AG04450 (cell line): Measurements from ENCODE around the gene NKG7. TPM values are rescaled to one million over a fixed set of nuclear protein-coding genes. Genes with fewer than 3 reads are reported as not detected.

ENCODE experiments used
- CTCF ChIA-PET: fragments of 300-600, 350-600 bp; formaldehyde crosslinking; extraction: SDS; loops from one replicate; lab custom pipeline; 2022; ENCODE audit warnings: antibody characterized with exemption, inconsistent platforms; lab: Charles Lee
- POLR2A ChIA-PET: fragments of 350-600 bp; formaldehyde crosslinking; extraction: SDS; loops from one replicate; lab custom pipeline; 2021; ENCODE audit warnings: antibody characterized with exemption, inconsistent platforms; lab: Yijun Ruan, JAX
- DNase-seq: peaks from one replicate; pipeline ENCODE4 v3.0.0-alpha.2; 2011; ENCODE audit warnings: low read depth, low spot score
- H3K27ac ChIP-seq: one replicate; pipeline ENCODE4 v1.5.1; 2012; ENCODE audit warnings: low read depth, low read length, control low read depth
- H3K27me3 ChIP-seq: one replicate; pipeline ENCODE4 v1.6.0; 2012; ENCODE audit warnings: low read length; ENCODE audit not compliant: control insufficient read depth, insufficient read depth
- H3K4me3 ChIP-seq: 2 replicates; pipeline ENCODE4 v1.5.1; 2011; ENCODE audit warnings: mild to moderate bottlenecking, low read depth, low read length, control low read depth
- H3K9me3 ChIP-seq: 2 replicates; pipeline ENCODE4 v1.5.1; 2012; ENCODE audit warnings: low read length; ENCODE audit not compliant: control insufficient read depth, insufficient read depth
- polyA plus RNA-seq: library from polyadenylated mRNA; depleted of rRNA; stranded (reverse); fragments of >200 nt; gene quantifications from 2 replicates; pipeline ENCODE4 v1.2.3, GENCODE V29; 2011
- TF ChIP-seq, protein P1 (sequence below): IDR thresholded peaks from 2 replicates; pipeline ENCODE4 v1.5.1; 2011; ENCODE audit warnings: low read depth, low read length, control low read depth, inconsistent platforms

NKG7 gene
- polyA plus RNA-seq, 1 experiment, result not detected

DNA sequence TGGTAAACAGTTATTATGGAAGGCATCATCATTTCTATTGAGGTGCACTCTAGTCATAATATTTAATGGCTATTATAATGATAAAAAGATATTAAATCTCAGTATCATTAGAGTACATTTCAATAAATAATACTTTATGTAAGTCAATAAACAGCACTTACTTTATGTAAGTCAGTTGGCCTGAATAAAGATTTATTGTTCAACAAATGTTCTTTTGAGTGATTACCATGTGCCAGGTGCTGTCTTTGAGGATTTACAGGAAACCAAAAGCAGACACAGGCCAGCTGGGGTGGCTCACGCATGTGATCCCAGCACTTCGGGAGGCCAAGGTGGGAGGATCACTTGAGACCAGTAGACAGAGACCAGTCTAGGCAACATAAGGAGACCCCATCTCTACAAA is 5.0 kb upstream of the NKG7 start:
- TF ChIP-seq, protein P1, sequence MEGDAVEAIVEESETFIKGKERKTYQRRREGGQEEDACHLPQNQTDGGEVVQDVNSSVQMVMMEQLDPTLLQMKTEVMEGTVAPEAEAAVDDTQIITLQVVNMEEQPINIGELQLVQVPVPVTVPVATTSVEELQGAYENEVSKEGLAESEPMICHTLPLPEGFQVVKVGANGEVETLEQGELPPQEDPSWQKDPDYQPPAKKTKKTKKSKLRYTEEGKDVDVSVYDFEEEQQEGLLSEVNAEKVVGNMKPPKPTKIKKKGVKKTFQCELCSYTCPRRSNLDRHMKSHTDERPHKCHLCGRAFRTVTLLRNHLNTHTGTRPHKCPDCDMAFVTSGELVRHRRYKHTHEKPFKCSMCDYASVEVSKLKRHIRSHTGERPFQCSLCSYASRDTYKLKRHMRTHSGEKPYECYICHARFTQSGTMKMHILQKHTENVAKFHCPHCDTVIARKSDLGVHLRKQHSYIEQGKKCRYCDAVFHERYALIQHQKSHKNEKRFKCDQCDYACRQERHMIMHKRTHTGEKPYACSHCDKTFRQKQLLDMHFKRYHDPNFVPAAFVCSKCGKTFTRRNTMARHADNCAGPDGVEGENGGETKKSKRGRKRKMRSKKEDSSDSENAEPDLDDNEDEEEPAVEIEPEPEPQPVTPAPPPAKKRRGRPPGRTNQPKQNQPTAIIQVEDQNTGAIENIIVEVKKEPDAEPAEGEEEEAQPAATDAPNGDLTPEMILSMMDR, result no peak
- ChIA-PET POLR2A (no interaction called here), CTCF (no interaction called here)
- Histone ChIP-seq H3K9me3 (no peaks in the 10 kb centered on the region; the same call in 1 of the 2 replicates), H3K27ac (no peak overlapping the region), H3K4me3 (no peak overlapping the region), H3K27me3 (peaks cover 3% of the 10 kb centered on the region)
- DNase-seq, result no peak

GRCh38 chr19:51375504-51376221 is 3.2 kb upstream of the NKG7 start:
- Histone ChIP-seq H3K27ac (no peak overlapping the region), H3K9me3 (no peaks in the 10 kb centered on the region), H3K4me3 (no peak overlapping the region), H3K27me3 (peaks cover 6% of the 10 kb centered on the region)
- no peak for DNase-seq
- ChIA-PET CTCF (no interaction called here), POLR2A (no interaction called here)
- TF ChIP-seq, protein P1, result no peak

DNA sequence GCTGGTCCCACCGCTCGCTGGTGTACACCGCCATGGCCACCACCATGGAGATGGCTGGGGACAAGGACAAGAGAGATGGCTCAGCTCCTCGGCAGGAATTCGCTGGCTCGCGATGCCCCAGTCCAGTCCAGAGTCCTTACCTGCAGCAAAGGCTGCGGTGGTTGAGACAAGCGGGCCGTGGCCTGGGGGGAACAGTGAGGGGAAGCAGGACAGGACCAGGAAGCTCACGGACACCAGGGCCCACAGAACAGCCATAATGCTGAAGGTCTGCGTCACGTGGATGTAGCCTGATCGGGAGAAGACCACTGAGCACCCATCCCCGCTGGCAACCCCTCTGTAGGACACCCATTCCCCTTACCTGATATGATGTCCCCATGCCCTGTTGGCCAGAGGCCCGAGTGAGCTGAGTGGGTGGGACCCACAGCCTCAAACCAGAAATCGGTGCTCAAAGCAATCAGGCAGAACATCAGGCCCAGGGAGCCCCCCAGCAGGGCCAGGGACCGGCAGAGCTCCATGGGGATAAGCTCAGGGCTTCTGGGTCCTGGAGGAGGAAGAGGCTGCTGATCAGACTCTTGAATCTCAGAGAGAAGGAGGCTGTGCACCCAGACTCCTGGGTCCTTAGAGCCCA is 319 bp downstream of the NKG7 start:
- Histone ChIP-seq H3K9me3 (no peaks in the 10 kb centered on the region; the same call in 1 of the 2 replicates), H3K27ac (no peak overlapping the region), H3K4me3 (no peak overlapping the region), H3K27me3 (peaks cover 6% of the 10 kb centered on the region)
- ChIA-PET POLR2A (no interaction called here), CTCF (no interaction called here)
- no peak for DNase-seq
- TF ChIP-seq, protein P1, result no peak

- no peaks in the 10 kb centered on the region; the same call in 1 of the 2 replicates for H3K9me3 ChIP-seq
- H3K4me3 ChIP-seq, result no peak overlapping the region
- ChIA-PET POLR2A (no interaction called here), CTCF (no interaction called here)
- no peak for DNase-seq
- H3K27ac ChIP-seq, result no peak overlapping the region
- H3K27me3 ChIP-seq, result peaks cover 6% of the 10 kb centered on the region
- TF ChIP-seq, protein P1, result no peak
Measured at GRCh38 chr19:51371186-51371690, 1.2 kb downstream of the NKG7 start.

DNA sequence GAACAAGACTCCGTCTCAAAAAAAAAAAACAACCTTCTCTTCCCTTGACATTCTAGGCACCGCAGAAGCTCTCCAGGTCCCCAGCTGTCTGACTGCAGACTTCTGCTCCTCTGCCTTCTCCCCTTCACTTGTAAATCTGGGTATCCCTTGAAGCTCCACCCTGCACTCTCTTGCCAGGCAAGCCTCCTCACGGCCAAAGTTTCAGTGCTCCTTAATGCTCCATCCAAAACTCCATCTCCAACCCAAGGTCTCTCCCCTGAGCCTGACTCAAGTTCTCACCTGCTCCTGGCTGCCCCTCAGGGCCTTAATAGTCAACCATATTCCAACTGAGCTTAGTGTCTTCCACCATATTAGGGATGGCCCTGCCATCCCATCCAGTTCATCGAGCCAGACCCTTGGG is 2.2 kb downstream of the NKG7 start:
- DNase-seq, result no peak
- CTCF ChIA-PET, result no interaction called here
- TF ChIP-seq, protein P1, result no peak
- no peak overlapping the region for H3K27ac ChIP-seq
- no peaks in the 10 kb centered on the region; the same call in 1 of the 2 replicates for H3K9me3 ChIP-seq
- no peak overlapping the region for H3K4me3 ChIP-seq
- POLR2A ChIA-PET, result interaction anchor here (0.7 kb wide), 1 partner anchor 24 kb away, joined by 4 read pairs; no protein-coding TSS in a partner anchor
- peaks cover 6% of the 10 kb centered on the region for H3K27me3 ChIP-seq
